B cell (primary cell): ENCODE results near the gene TRAPPC5. TPM values are rescaled to one million over a fixed set of nuclear protein-coding genes. Genes with fewer than 3 reads are reported as not detected.

ENCODE experiments used
- ATAC-seq: fragments of 200-7000 bp; cut with Tn5 transposase; one replicate; pipeline ENCODE4 v1.10.0; 2021; ENCODE audit warnings: low read depth, mild to moderate bottlenecking, moderate number of reproducible peaks, moderate library complexity
- CTCF ChIA-PET: fragments of 350-600 bp; sonication (Branson Sonifier 250); formaldehyde crosslinking; loops from one replicate; lab custom pipeline; 2021; ENCODE audit warnings: antibody characterized with exemption, inconsistent platforms; lab: Charles Lee
- POLR2A ChIA-PET: fragments of 350-600 bp; sonication (Branson Sonifier 250); formaldehyde crosslinking; loops from one replicate; lab custom pipeline; 2021; ENCODE audit warnings: antibody characterized with exemption; lab: Charles Lee
- DNase-seq: peaks from one replicate; pipeline ENCODE4 v3.0.0; 2013
- H2AFZ ChIP-seq: 2 replicates; pipeline ENCODE4 v1.6.1; 2012; ENCODE audit warnings: mild to moderate bottlenecking, low read depth, low read length; ENCODE audit not compliant: insufficient read depth, poor library complexity, severe bottlenecking
- H3K27ac ChIP-seq, 2 donors: 1 replicate in 1 of 2; 2 replicates in 1 of 2; pipeline ENCODE4 v1.5.1; 2012 to 2013; ENCODE audit warnings: low read length in 2 of 2, mild to moderate bottlenecking in 2 of 2, moderate library complexity in 1 of 2
- H3K27me3 ChIP-seq, 4 experiments: fragments of 200-600 bp in 1 of 4; sonication (generic) in 1 of 4; replicated peaks in 1 of 4; 1 replicate in 2 of 4; 2 replicates in 2 of 4; pipeline versions ENCODE4 v1.6.1 to v1.7.0; 2013 to 2016; ENCODE audit warnings: low read length in 3 of 4, mild to moderate bottlenecking in 2 of 4, mixed read lengths in 1 of 4, moderate library complexity in 1 of 4; ENCODE audit not compliant: insufficient read depth in 4 of 4, control insufficient read depth in 3 of 4; ENCODE audit errors: control extremely low read depth in 1 of 4
- H3K36me3 ChIP-seq, 2 experiments: replicated peaks in 1 of 2; 1 replicate in 1 of 2; 2 replicates in 1 of 2; pipeline versions ENCODE4 v1.6.1 to v1.7.1; 2013; ENCODE audit warnings: low read length in 1 of 2; ENCODE audit not compliant: insufficient read depth in 2 of 2, control insufficient read depth in 1 of 2; ENCODE audit errors: control extremely low read depth in 1 of 2, extremely low read depth in 1 of 2
- H3K4me1 ChIP-seq, 2 donors: fragments of 200-600 bp in 1 of 2; sonication (generic) in 1 of 2; 1 replicate in 1 of 2; 2 replicates in 1 of 2; pipeline versions ENCODE4 v1.5.1 to v1.6.1; 2013 to 2017; ENCODE audit warnings: low read length in 2 of 2; ENCODE audit not compliant: control insufficient read depth in 2 of 2, insufficient read depth in 2 of 2
- H3K4me2 ChIP-seq: replicated peaks from 2 replicates; pipeline ENCODE3; 2012; ENCODE audit warnings: mild to moderate bottlenecking, low read depth, low read length; ENCODE audit not compliant: poor library complexity, severe bottlenecking
- H3K4me3 ChIP-seq, 5 experiments: fragments of 200-600 bp in 1 of 5; sonication (generic) in 1 of 5; 1 replicate in 3 of 5; 2 replicates in 2 of 5; pipeline versions ENCODE4 v1.5.1 to v1.7.0; 2011 to 2016; ENCODE audit warnings: low read length in 4 of 5, mild to moderate bottlenecking in 4 of 5, low read depth in 2 of 5, control low read depth in 1 of 5, moderate library complexity in 1 of 5; ENCODE audit not compliant: insufficient read depth in 1 of 5; ENCODE audit errors: control extremely low read depth in 1 of 5, extremely low read depth in 1 of 5
- H3K79me2 ChIP-seq: fragments of 200-600 bp; sonication (generic); one replicate; pipeline ENCODE4 v1.6.0; 2016; ENCODE audit warnings: low read length; ENCODE audit not compliant: control insufficient read depth, insufficient read depth
- H3K9ac ChIP-seq: fragments of 200-600 bp; sonication (generic); 2 replicates; pipeline ENCODE4 v1.6.1; 2017; ENCODE audit warnings: mild to moderate bottlenecking, low read length, moderate library complexity
- H3K9me3 ChIP-seq, 3 donors: one replicate each; pipeline versions ENCODE4 v1.6.1 to v1.7.1; 2013; ENCODE audit warnings: low read length in 2 of 3; ENCODE audit not compliant: control insufficient read depth in 2 of 3, insufficient read depth in 1 of 3; ENCODE audit errors: control extremely low read depth in 1 of 3
- H4K20me1 ChIP-seq: 2 replicates; pipeline ENCODE4 v1.6.0; 2012; ENCODE audit warnings: mild to moderate bottlenecking, low read length; ENCODE audit not compliant: insufficient read depth, control insufficient read depth, poor library complexity, severe bottlenecking
- H3K27ac Mint-ChIP-seq: one replicate; pipeline ENCODE4 v1.8.0; 2021; ENCODE audit warnings: mixed read lengths
- H3K27me3 Mint-ChIP-seq: one replicate; pipeline ENCODE4 v1.8.0; 2021; ENCODE audit warnings: mixed read lengths
- H3K4me1 Mint-ChIP-seq: one replicate; pipeline ENCODE4 v1.8.0; 2021; ENCODE audit warnings: mixed read lengths
- H3K4me3 Mint-ChIP-seq: one replicate; pipeline ENCODE4 v1.8.0; 2021; ENCODE audit warnings: mixed read lengths
- H3K9me3 Mint-ChIP-seq: one replicate; pipeline ENCODE4 v1.8.0; 2022; ENCODE audit warnings: mixed read lengths; ENCODE audit not compliant: insufficient read depth
- EZH2 ChIP-seq: IDR thresholded peaks from 2 replicates; pipeline ENCODE4 v1.6.1; 2012; ENCODE audit warnings: borderline replicate concordance, low read depth, mild to moderate bottlenecking, moderate library complexity, low read length; ENCODE audit not compliant: insufficient read depth, poor library complexity, severe bottlenecking
- WGBS: methylation state at CpG from one replicate; pipeline ENCODE4 v1.1.5; 2013; ENCODE audit warnings: missing lambda C conversion rate; ENCODE audit not compliant: insufficient coverage; 5-methylcytosine and 5-hydroxymethylcytosine counted together
- intact Hi-C: fragments of 100-400 bp; cut with micrococcal nuclease; formaldehyde crosslinking; loops from one replicate; pipeline ENCODE4 v1.10.0; 2022
- polyA plus RNA-seq: library from polyadenylated mRNA; depleted of rRNA; stranded (reverse); fragments of >200 nt; gene quantifications from 2 replicates; pipeline ENCODE4 v1.2.3, GENCODE V29; 2012
- total RNA-seq, 2 donors: library from RNA; stranded (reverse); fragments of 120-200 nt in 1 of 2; gene quantifications; 1 replicate in 1 of 2; 2 replicates in 1 of 2; pipeline versions ENCODE4 v1.2.3 to v1.2.4, GENCODE V29; 2013 to 2022
- TF ChIP-seq, protein P1 (sequence below): fragments of 200-600 bp; IDR thresholded peaks from one replicate; pipeline ENCODE4 v1.8.0; 2022; ENCODE audit warnings: antibody characterized with exemption, mild to moderate bottlenecking

The TRAPPC5 gene
- total and polyA plus RNA-seq, 2 donors (not counting 1 experiment from before 2014, with no cell fraction given): 61.5 to 64.9 TPM

DNA sequence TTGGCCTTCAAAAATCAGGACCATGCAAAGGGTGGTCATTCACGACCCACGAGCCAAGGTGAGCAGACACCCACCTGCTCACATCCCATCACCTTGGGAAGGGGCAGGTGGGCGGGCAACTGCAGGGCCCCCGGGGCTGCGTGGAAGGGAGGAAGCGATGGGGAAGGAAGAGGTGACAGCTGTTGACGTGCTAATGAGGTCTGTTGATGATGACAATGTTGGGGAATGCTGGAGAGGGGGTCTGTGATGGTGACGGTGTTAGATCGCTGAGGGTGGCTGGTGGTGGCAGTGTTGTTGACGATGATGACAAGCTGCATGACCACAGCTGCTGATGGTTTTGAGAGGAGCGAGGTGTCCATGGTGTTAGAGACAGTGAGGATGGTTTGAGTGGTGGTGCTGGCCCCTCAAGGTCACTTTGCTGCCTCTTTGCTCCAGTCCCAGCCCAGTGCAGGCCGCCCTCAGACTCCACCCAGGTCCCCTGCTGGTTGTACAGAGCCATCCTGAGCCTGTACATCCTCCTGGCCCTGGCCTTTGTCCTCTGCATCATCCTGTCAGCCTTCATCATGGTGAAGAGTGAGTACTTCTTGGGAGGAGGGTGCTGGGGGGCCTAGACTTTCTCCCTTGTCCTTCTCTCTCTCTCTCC lies 2.8 kb upstream of the TRAPPC5 start:
- H3K9ac ChIP-seq: no peak overlapping the region
- H3K9me3 ChIP-seq: peaks cover 0 to 17% (median 0%) of the 10 kb centered on the region in 3 donors
- peaks cover 0 to 32% (median 3%) of the 10 kb centered on the region in 4 experiments for H3K27me3 ChIP-seq
- ChIA-PET CTCF (interaction anchor here (0.7 to 3.9 kb wide), 10 partner anchors 21 to 324 kb away, joined by 3 to 44 read pairs (median 4); no protein-coding TSS in a partner anchor), POLR2A (no interaction called here)
- H3K4me1 Mint-ChIP-seq: peaks cover 55% of the 10 kb centered on the region
- intact Hi-C loops: loop anchor here (5.0 kb wide), 1 partner anchor 580 kb away; no protein-coding TSS in a partner anchor
- H3K4me1 ChIP-seq: peaks cover 39 to 49% of the 10 kb centered on the region in 2 donors
- no peak for TF ChIP-seq EZH2
- TF ChIP-seq, protein P1, sequence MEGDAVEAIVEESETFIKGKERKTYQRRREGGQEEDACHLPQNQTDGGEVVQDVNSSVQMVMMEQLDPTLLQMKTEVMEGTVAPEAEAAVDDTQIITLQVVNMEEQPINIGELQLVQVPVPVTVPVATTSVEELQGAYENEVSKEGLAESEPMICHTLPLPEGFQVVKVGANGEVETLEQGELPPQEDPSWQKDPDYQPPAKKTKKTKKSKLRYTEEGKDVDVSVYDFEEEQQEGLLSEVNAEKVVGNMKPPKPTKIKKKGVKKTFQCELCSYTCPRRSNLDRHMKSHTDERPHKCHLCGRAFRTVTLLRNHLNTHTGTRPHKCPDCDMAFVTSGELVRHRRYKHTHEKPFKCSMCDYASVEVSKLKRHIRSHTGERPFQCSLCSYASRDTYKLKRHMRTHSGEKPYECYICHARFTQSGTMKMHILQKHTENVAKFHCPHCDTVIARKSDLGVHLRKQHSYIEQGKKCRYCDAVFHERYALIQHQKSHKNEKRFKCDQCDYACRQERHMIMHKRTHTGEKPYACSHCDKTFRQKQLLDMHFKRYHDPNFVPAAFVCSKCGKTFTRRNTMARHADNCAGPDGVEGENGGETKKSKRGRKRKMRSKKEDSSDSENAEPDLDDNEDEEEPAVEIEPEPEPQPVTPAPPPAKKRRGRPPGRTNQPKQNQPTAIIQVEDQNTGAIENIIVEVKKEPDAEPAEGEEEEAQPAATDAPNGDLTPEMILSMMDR: no peak
- H3K27me3 Mint-ChIP-seq: peaks cover 27% of the 10 kb centered on the region
- H3K9me3 Mint-ChIP-seq: no peaks in the 10 kb centered on the region
- H3K27ac ChIP-seq: no peak overlapping the region
- WGBS: 32% methylated on average over 10 of the region's 12 CpGs
- peak overlapping the region in 1 of 5 experiments; percentile 51 for H3K4me3 ChIP-seq
- H4K20me1 ChIP-seq: peaks cover 16% of the 10 kb centered on the region
- H3K36me3 ChIP-seq: peaks cover 0 to 5% of the 10 kb centered on the region in 2 experiments
- H3K79me2 ChIP-seq: peaks cover 29% of the 10 kb centered on the region
- ATAC-seq (no peak), DNase-seq (peak; percentile 39)
- H2AFZ ChIP-seq: no peak overlapping the region
- no peak overlapping the region for H3K4me2 ChIP-seq
- H3K4me3 Mint-ChIP-seq: no peak overlapping the region
- H3K27ac Mint-ChIP-seq: peak overlapping the region; percentile 61
